ENCODE measurements around the gene CALM1. TPM values are rescaled to one million over a fixed set of nuclear protein-coding genes. Genes with fewer than 3 reads are reported as not detected.

CALM1 gene
- total and polyA plus RNA-seq, 4 donors: 146 to 517 (median 166) TPM

- DNase-seq (ENCODE audit: low spot score): no peak
- H3K27ac ChIP-seq (ENCODE audit: low read depth in 1 of 2, low read length in 2 of 2): no peak overlapping the region
- H3K27me3 ChIP-seq (ENCODE audit: control insufficient read depth in 4 of 4, insufficient read depth in 4 of 4, low read length in 3 of 4): no peaks in the 10 kb centered on the region
- peaks cover 5 to 28% (median 16%) of the 10 kb centered on the region in 4 donors for H3K4me1 ChIP-seq (ENCODE audit: control insufficient read depth in 4 of 4, insufficient read depth in 4 of 4, low read length in 3 of 4)
- H3K9ac ChIP-seq (ENCODE audit: low read depth in 1 of 2, low read length in 2 of 2): no peak overlapping the region
- no peaks in the 10 kb centered on the region for H3K9me3 ChIP-seq (ENCODE audit: control insufficient read depth in 4 of 4, low read length in 3 of 4)
- no peak overlapping the region for H3K4me3 ChIP-seq (ENCODE audit: low read depth in 1 of 3, low read length in 3 of 3)
- 75% methylated on average over 16 of the region's 16 CpGs for WGBS
- no peaks in the 10 kb centered on the region for H3K36me3 ChIP-seq (ENCODE audit: control insufficient read depth in 4 of 4, insufficient read depth in 3 of 4, low read depth in 1 of 4, low read length in 3 of 4)
- TF ChIP-seq FOXA2 (IDR thresholded peaks at IDR 0.05) (no peak), RXRA (IDR thresholded peaks at IDR 0.05) (no peak), CTCF (IDR thresholded peaks at IDR 0.05; ENCODE audit: low read depth, low read length, missing input control) (no peak), MAX (IDR thresholded peaks at IDR 0.05) (no peak), GABPA (IDR thresholded peaks at IDR 0.05 in 1 of 2, conservative IDR thresholded peaks at IDR 0.05 in 1 of 2) (no peak), ATF3 (IDR thresholded peaks at IDR 0.05) (no peak), HNF4A (conservative IDR thresholded peaks at IDR 0.05) (no peak), REST (IDR thresholded peaks at IDR 0.05) (no peak), TAF1 (conservative IDR thresholded peaks at IDR 0.05) (no peak), ZBTB33 (IDR thresholded peaks at IDR 0.05) (no peak), FOXA1 (IDR thresholded peaks at IDR 0.05) (no peak), EGR1 (IDR thresholded peaks at IDR 0.05; ENCODE audit: low read depth in 2 of 2) (no peak), HNF4G (IDR thresholded peaks at IDR 0.05) (no peak), JUND (IDR thresholded peaks at IDR 0.05) (no peak), YY1 (IDR thresholded peaks at IDR 0.05) (no peak)
Measured at GRCh38 chr14:90354551-90355298, 42.1 kb upstream of the CALM1 start.
